GM11168 (cell line): ENCODE results near the gene TMEM271.

Experiments used
- in situ Hi-C: fragments of 300-500 bp; cut with MboI; formaldehyde crosslinking; loops from one replicate; pipeline ENCODE4 v1.12.0; 2022; ENCODE audit warnings: low sequenced_read_pairs; ENCODE audit not compliant: unreplicated experiment

The TMEM271 gene

DNA sequence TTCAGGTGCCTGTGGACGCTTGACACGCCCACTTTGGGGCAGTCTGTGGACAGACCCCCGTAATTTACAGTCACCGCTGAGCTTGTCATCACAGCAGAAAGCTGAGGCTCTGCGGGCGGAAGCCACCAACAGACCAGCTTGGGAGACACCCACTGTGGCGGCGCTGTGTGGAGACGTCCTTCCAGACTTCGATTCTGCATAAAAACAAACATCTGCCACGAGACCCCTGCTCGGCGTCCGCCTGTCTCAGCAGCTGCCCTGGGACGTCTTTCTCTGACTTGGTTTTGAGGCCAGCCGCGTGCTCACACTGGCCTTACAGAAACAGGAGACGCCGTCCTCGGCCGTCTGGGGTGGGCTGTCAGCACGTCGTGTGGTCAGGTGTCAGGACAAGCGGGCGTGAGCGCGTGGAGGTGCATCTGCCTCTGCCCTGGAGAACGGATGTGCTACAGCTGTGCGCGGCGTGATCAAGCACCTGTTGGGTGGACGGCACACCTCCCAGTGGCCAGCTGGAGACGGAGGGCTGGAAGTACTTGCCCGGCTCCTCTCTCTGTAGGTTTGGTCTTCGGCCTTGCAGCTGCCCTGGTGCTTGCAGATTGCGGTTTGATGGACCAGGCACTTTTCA, 39.6 kb downstream of the TMEM271 start:
- in situ Hi-C loops = no loop called here

DNA sequence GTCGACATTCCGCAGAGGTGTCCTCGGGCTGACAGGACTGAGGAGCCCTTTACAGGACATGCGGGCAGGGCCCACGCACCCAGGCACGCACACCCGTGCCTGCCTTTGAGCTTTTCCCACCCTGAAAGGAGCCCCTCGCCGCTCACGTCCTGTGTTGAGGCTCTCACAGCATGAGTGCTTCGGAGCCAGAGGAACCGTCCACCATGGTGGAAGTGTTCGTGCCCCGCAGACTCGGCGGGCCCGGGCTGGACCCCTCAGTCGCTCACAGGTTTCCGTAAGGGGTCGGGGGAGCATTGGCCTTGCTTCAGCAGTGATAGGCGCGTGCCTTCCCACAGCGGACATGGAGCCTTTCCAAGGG, 40.2 kb downstream of the TMEM271 start:
- in situ Hi-C loops = no loop called here

DNA sequence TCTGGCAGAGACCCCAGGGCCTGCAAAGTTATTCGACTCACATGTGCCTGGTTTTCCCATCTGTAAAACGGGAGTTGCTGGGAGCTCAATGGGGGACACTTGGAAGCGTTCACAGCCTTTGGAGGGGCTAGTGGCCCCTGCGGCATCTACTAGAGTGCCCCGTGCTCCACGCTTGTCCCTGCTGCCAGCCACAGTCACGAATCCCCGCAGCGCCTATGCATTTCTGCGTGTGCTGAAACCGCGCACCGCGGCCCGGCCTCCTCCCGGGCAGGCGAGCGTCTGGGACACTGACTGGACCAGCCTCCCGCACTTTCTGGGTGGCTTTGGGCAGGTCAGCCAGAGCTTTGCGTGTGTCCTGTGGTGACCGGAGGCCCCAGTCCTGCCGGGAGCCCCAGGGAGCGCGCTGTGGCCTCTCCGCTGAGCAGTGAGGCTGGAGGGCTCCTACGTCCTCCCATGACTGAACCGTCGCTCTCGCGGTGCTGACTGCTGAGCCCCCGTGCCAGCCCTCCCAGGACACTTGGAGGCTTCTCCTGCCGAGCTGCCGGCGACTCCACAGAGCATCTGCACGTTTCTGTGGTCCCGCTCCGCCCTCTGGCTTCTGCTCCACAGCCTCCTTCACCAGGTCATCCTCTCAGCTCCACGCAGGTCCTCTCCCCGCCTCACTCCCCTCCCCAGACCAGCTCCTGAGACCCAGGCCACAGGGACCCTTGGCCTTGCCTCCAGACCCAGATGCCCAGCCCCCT, 40.7 kb downstream of the TMEM271 start:
- in situ Hi-C loops = no loop called here

DNA sequence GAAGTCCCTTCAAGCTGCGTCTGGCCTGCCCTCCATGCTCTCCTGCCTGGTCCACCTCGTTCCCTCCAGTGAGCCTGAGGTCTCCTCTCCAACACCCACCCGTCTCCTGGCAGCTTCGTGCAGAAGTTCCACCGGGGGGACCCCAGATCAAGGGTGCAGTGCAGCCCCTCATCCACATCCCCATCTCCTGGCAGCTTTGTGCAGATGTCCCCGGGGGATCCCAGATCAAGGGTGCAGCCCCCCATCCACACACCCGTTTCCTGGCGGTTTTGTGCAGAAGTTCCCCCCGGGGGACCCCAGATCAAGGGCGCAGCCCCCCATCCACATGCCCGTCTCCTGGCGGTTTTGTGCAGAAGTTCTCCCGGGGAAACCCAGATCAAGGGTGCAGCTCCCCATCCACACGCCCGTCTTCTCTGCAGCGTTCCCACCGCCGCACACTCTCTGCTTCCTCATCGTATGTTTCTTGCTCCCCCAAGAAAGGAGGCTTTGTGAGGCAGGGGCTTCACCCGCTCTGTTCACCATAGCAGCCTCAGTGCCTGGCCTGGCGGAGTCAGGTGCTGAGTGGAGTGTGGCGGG, 41.4 kb downstream of the TMEM271 start:
- in situ Hi-C loops = no loop called here

DNA sequence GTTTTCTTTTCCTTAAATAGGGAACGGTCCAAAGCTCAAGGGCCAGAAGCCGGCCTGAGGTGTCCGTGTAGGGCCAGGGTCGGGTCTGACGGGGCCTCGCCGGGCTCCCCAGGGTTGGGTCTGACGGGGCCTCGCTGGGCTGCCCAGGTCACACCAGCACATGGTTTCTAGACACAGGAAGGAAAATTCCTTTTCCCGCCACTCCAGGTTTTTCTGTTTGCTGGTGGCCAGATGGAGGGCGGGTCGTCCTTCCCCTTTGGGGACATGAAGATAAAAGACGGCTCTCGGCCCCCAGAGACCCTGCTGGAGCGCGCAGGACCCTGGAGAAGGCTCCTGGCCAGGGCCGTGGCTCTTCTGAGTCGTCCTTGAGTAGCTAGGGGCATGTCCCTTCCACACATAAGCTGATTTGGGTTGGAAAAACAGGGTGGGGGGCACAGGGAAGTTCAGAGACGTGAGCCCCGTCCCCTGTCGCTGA, 42.0 kb downstream of the TMEM271 start:
- in situ Hi-C loops = no loop called here

DNA sequence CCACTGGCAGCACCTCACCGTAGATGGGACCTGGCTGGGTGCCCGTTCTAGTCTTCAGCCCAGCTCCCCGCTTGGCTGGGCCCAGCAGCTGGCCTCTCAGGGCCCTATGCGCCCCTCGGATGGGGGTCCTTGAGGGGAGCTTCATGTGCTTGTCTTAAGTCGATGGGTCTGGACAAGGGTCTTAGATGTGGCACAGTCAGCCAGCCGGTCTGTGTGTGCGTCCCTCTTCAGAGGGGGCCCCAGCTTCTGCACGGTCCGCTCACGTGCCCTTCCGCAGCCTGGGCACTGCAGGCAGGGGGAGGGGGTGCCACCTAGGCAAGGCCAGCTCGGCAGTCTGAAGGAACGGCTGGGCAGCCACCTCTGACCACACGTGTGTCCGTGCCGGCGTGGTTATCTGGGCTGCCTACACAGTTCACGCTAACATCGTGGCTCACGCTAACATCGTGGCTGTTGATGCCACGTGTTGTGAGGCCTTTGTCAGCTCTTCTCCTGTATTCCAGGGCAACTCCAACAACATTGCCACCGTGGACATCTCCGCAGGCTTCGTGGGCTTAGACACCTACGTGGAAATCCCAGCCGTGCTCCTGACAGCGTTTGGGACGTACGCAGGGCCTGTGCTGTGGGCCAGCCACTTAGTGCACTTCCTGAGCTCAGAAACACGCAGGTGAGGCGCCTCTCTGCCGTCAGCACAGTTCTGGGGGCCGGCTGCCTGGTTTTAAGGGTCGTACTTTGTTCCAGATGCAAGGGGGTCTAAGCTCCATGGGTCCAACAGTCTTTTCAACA, 42.6 kb downstream of the TMEM271 start:
- in situ Hi-C loops = no loop called here

DNA sequence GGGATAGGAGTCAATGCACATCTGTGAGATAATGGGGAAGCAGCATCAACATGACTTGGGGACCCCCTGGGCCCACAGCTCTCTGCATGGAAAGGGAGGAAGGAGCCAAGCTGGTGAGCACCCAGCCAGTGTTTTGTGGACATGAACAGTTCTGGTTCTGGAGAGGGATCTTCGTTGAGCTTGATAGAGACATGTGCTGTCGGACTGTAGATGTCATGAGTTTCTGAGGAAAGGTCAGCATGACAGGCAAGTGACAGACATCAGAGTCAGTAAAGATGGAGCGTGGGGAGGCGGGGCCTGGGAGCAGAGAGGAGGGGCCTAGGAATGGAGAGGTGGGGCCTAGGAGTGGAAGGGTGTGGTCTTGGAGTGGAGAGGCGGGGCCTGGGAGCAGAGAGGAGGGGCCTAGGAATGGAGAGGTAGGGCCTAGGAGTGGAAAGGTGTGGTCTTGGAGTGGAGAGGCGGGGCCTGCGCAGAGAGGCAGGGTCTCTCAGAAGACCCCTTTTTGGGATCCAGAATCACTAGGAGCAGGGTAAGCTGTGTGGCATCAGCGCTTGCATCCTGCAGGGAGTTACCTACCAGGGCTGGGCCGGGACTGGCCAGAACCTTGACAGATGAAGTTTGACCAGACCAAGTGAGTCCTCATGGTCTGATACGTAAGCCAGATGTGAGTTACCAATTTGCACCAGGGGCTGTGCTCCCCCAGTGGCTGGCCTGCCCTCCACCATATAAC, 43.3 kb downstream of the TMEM271 start:
- in situ Hi-C loops = no loop called here

DNA sequence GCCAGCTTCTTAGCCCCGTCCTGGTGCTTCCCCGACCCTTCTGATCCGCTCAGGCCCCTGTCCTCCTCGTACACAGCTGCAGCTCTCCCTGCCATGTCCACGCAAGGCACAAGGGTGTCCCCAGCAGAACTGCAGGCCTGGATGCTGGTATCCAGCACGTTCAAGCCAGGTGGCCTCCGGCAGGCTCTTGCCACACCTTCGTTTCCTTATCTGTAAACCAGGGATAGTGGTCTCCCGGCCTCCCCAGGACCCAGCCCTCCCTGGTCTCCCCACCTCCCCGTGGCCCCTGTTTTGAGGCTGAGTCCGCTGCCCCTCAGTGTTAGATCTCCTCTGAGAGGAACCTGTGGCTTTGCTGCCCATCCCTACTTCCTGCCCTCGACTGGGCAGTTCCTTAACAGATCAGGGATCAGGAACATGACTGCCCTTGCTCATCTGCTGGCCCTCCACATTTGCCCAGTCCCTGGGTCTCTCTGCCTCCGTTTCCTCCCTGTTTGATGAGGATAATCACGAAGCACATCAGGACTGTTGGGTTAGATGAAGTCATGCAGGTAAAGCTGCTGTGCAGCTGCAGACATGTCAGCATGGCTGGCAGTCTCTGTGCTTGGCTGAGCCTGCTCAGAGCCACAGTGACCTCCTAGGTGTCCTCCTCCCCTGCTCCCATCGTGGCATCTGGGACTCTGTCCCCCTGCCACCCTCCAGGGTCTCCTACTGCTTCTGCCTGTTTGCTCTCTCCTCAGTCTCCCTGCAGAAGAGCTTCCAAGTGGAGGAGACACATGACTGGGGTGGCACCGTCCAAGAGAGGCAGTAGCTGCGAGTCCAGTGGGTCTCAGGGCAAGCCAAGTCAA, 44.2 kb downstream of the TMEM271 start:
- in situ Hi-C loops = no loop called here

DNA sequence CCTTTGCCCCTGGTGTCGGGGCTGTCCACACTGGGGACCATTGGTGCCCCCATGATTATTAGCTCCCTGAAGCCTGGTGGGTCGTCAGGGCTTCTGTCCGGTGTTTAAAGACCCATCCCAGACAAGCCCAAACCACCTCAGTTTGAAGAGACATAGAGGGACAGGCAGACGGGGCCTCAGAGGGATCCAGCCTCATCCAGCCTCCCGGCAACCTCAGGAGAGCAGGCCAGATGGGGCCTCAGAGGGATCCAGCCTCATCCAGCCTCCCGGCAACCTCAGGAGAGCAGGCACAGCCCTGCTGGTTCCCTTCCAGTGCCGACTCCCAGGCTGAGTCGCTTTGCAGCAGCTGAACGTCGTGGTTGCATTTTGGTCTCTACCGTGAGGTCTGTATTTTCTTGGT, 45.0 kb downstream of the TMEM271 start:
- in situ Hi-C loops = no loop called here

DNA sequence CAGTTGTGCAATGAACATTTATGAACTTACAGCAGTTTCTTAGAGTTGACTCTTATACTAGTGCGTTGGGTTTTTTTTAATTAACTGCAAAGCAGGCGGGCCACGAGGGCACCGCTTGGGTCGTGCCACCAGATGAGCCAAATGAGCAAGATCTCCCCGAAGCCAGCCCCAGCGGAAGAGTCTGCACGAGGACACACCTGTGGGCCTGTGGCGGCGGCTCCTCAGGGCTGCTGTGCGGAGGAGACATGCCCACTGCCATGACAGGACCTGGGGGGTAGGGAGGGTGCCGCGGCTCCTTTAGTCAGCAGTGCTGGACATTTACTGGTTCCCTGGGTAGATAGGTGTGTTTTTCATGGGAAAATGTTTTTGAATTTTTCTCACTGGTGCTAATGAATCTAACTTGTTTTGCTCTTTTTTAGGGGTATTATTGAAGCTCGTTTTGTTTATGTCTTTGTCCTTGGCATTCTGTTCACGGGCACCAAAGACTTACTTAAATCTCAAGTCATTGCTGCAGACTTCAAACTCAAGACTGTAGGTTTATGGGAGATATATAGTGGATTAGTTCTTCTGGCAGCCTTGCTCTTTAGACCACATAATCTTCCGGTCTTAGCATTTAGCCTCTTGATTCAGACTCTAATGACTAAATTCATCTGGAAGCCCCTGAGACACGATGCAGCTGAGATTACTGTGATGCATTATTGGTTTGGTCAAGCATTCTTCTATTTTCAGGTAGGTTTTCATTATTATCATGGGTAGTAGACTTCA, 45.9 kb downstream of the TMEM271 start:
- in situ Hi-C loops = no loop called here

DNA sequence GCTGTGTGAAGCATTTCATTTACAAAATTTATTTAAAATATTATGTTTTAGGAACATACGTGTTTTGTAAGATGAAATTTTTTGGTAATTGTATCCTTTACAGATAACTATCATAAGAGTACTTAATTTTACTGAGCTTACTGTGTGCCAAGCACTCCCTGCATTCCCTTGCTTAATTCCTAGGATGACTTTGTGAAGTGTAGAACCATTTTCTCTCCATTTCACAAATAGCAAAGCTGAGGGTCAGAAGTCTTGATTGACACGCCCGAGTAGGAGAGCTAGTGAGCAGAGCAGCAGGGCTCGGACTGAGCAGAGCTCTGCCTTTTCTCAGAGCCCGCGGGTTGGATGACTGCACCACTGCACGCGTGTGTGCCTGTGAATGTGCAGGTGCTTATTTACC, 46.5 kb downstream of the TMEM271 start:
- in situ Hi-C loops = no loop called here

DNA sequence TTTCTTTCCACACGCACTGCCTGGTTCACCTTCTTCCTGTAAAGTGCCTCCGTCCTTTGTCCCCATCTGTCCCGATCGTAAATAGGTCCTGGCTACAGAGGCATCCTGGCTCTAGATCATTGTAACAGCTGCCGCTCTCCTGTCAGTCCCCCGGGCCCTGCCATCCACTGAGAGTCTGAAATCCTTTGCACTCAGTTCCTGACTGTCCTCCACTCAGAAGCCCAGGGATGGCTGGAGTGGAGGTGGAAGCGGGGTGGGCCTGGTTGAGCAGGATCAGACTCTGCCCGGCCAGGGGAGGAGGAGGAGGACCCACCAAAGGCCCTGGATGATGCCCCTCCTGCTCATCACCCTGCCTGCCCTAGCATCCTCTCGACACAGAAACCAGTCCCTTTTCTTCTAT, 47.3 kb downstream of the TMEM271 start:
- in situ Hi-C loops = no loop called here

DNA sequence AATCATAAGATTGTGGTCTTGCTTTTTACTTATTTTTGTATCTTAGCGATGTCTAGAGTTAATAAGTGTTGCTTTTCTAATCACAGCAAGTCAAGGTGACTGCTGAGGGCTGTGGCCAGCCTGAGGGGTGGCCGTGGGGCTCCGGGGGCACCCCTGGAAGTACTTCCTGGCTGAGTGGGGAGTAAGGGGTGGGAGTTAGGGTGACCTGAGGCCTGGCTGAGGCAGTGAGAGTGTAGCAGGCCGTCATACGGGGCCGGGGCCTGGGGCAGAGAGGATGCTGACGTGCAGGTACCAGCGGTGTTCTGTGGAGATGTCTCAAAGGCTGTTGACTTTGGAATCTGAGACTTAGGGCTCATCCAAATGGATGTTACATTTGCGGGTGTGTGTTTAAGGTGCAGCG, 47.8 kb downstream of the TMEM271 start:
- in situ Hi-C loops = no loop called here

DNA sequence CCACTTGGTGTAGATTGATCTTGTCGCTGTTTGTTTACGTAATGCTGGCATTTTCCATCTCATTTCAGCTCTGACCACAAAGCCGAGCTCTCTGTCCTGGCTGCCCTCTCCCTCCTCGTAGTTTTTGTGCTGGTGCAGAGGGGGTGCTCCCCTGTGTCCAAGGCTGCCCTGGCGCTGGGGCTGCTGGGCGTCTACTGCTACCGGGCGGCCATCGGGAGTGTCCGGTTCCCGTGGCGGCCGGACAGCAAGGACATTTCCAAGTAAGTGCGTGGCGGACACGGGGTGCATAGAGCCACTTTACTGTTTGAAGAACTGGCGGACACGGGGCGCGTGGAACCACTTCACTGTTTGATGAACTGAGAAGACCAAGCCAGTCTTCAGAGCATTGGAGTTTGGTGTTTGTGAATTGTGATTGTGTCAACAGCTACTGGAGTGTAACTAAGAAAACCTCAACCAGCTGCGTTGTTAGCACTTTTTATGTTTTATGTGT, 49.1 kb downstream of the TMEM271 start:
- in situ Hi-C loops = no loop called here

DNA sequence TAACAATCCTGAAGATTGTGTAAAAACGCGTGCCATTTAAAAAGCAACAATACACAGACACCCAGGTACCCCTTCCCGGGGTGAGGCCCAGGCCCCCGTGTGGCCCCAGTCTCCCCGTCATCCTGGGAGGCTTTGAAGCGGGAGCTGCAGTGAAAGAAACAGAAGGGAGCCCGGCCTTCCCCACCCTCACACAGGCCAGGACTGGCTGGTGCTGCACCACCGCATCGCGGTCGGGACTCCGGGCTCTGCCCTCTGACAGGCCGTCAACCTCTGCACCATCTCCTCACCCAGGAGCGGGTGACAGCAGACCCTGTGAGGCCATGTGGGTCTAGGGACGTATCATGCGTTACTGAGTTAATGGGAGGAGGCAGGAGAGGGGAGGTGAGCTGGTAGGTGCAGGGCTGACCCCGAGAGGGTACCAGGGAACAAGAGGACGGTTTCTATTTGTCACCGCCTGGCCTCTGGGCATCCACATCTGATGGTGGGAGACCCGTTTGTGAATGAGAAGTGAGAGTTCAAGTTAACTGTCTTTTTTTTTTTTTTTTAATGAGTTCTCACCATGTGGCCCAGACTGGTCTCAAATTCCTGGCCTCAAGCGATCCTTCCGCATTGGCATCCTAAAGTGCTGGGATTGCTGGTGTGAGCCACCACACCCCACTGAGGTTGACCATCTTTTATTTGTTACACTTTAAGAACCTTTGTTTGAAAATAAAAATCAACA, 49.7 kb downstream of the TMEM271 start:
- in situ Hi-C loops = no loop called here

DNA sequence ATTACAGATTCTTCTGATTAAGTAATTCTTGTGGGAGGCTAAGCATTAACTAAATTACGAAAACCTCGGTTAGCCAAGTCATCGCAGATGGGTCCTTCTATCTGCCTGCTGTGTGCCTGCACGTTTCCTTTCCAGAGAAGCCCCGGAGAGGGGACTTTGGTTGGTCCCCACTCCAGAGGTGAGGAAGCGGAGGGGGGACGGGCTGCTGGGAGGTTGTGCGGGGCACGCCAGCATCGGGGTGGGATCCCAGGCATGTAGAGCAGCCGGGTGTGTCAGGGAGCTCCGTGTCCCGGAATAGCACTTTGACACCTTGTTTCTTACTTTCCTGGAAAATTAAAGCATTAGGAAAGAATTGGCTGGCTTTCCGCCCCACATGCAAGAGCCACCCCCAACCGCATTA, 50.4 kb downstream of the TMEM271 start:
- in situ Hi-C loops = no loop called here

DNA sequence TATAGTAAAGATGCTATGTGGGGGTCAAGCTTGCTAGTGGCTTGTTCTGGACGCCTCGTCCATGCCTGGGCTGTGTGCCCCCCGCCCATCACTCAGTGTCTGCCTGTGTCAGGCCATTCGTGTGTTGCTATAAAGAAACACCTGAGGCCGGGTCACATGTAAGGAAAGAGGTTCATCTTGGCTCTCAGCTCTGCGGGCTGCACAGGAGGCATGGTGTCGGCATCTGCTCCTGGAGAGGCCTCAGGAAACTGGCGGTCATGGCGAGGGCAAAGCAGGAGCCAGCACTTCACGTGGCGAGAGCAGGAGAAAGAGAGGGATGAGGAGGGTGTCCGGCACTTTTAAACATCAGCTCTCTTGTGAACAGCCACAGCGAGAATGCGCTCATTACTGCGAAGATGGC, 51.9 kb downstream of the TMEM271 start:
- in situ Hi-C loops = no loop called here
